AG04450 (cell line): ENCODE results near the gene PGM1. TPM values are rescaled to one million over a fixed set of nuclear protein-coding genes. Genes with fewer than 3 reads are reported as not detected.

Experiments used
- CTCF ChIA-PET: fragments of 300-600, 350-600 bp; formaldehyde crosslinking; extraction: SDS; loops from one replicate; lab custom pipeline; 2022; ENCODE audit warnings: antibody characterized with exemption, inconsistent platforms; lab: Charles Lee
- POLR2A ChIA-PET: fragments of 350-600 bp; formaldehyde crosslinking; extraction: SDS; loops from one replicate; lab custom pipeline; 2021; ENCODE audit warnings: antibody characterized with exemption, inconsistent platforms; lab: Yijun Ruan, JAX
- DNase-seq: peaks from one replicate; pipeline ENCODE4 v3.0.0-alpha.2; 2011; ENCODE audit warnings: low read depth, low spot score
- H3K27ac ChIP-seq: one replicate; pipeline ENCODE4 v1.5.1; 2012; ENCODE audit warnings: low read depth, low read length, control low read depth
- H3K27me3 ChIP-seq: one replicate; pipeline ENCODE4 v1.6.0; 2012; ENCODE audit warnings: low read length; ENCODE audit not compliant: control insufficient read depth, insufficient read depth
- H3K4me3 ChIP-seq: 2 replicates; pipeline ENCODE4 v1.5.1; 2011; ENCODE audit warnings: mild to moderate bottlenecking, low read depth, low read length, control low read depth
- H3K9me3 ChIP-seq: 2 replicates; pipeline ENCODE4 v1.5.1; 2012; ENCODE audit warnings: low read length; ENCODE audit not compliant: control insufficient read depth, insufficient read depth
- CTCF ChIP-seq: IDR thresholded peaks from 2 replicates; pipeline ENCODE4 v1.5.1; 2011; ENCODE audit warnings: low read depth, low read length, control low read depth, inconsistent platforms
- polyA plus RNA-seq: library from polyadenylated mRNA; depleted of rRNA; stranded (reverse); fragments of >200 nt; gene quantifications from 2 replicates; pipeline ENCODE4 v1.2.3, GENCODE V29; 2011

Gene PGM1
- polyA plus RNA-seq, 1 experiment = 25.0 TPM

- Histone ChIP-seq H3K27ac (no peak overlapping the region), H3K4me3 (no peak overlapping the region), H3K9me3 (no peaks in the 10 kb centered on the region), H3K27me3 (peaks cover 8% of the 10 kb centered on the region)
- DNase-seq = no peak
- ChIA-PET CTCF (interaction anchor here (0.6 to 3.0 kb wide), 42 partner anchors 8 to 558 kb away, joined by 3 to 104 read pairs (median 4); partner anchors contain the start of gene ROR1), POLR2A (interaction anchor here (0.5 to 0.8 kb wide), 2 partner anchors 41 to 66 kb away, joined by 5 to 7 read pairs; no protein-coding TSS in a partner anchor)
- TF ChIP-seq CTCF = no peak
Observed at GRCh38 chr1:63690966-63691700, 97.9 kb downstream of the PGM1 start.

- H3K27me3 ChIP-seq = peaks cover 10% of the 10 kb centered on the region
- TF ChIP-seq CTCF = peak; percentile 68
- ChIA-PET CTCF (interaction anchor here (0.6 to 3.0 kb wide), 59 partner anchors 9 to 1730 kb away, joined by 3 to 104 read pairs (median 3); partner anchors contain the start of gene ROR1), POLR2A (interaction anchor here (0.7 to 0.8 kb wide), 2 partner anchors 41 to 54 kb away, joined by 3 to 5 read pairs; no protein-coding TSS in a partner anchor)
- no peak overlapping the region for H3K27ac ChIP-seq
- DNase-seq = peak; percentile 68
- no peak overlapping the region for H3K4me3 ChIP-seq
- H3K9me3 ChIP-seq = no peaks in the 10 kb centered on the region
Observed at GRCh38 chr1:63691701-63692425, 98.7 kb downstream of the PGM1 start.

- H3K27ac ChIP-seq = no peak overlapping the region
- H3K9me3 ChIP-seq = no peaks in the 10 kb centered on the region
- DNase-seq = no peak
- ChIA-PET POLR2A (no interaction called here), CTCF (interaction anchor here (3.0 kb wide), 1 partner anchor 221 kb away, joined by 27 read pairs; no protein-coding TSS in a partner anchor)
- peaks cover 16% of the 10 kb centered on the region for H3K27me3 ChIP-seq
- no peak overlapping the region for H3K4me3 ChIP-seq
- no peak for TF ChIP-seq CTCF
Observed at GRCh38 chr1:63693944-63694571, 100.8 kb downstream of the PGM1 start.

GRCh38 chr1:63698001-63698838 lies 105.0 kb downstream of the PGM1 start:
- no peak for TF ChIP-seq CTCF
- H3K27ac ChIP-seq = no peak overlapping the region
- ChIA-PET POLR2A (no interaction called here), CTCF (interaction anchor here (1.4 kb wide), 1 partner anchor 216 kb away, joined by 4 read pairs; no protein-coding TSS in a partner anchor)
- DNase-seq = no peak
- no peak overlapping the region for H3K4me3 ChIP-seq
- peaks cover 21% of the 10 kb centered on the region for H3K27me3 ChIP-seq
- H3K9me3 ChIP-seq = no peaks in the 10 kb centered on the region
